T47D (cell line): Measurements from ENCODE around the gene PLCL2.
A peak's percentile ranks its signal among the peaks of the same experiment; 100 is the strongest.
"Not testable (repeated sequence)": the region's sequence is repeated elsewhere in the genome, so short reads cannot be mapped to it uniquely, and the experiment has no call there.

Source experiments
- DNase-seq, 2 experiments: peaks; one replicate each; pipeline versions ENCODE4 v3.0.0 to v3.0.0-alpha.2; 2011 to 2012; ENCODE audit warnings: low read depth in 1 of 2, low spot score in 1 of 2
- JUND ChIP-seq: IDR thresholded peaks from 2 replicates; pipeline ENCODE4 v1.6.1; 2012; ENCODE audit warnings: low read depth
- in situ Hi-C: cut with HindIII; loops from 2 replicates; pipeline ENCODE4 v1.10.0; 2016; ENCODE audit warnings: low sequenced_read_pairs, low pct_unique_long_range_greater_than_20kb

Gene PLCL2

GRCh38 chr3:16940769-16941700 is 56.3 kb downstream of the PLCL2 start:
- in situ Hi-C loops: no loop called here
- DNase-seq: no peak
- no peak for TF ChIP-seq JUND

GRCh38 chr3:16942955-16943354 is 58.2 kb downstream of the PLCL2 start:
- no peak for DNase-seq
- in situ Hi-C loops: no loop called here
- TF ChIP-seq JUND: no peak

- DNase-seq: no peak
- in situ Hi-C loops: no loop called here
These were observed 59.1 kb downstream of the PLCL2 start for GRCh38 chr3:16943857-16944256.

GRCh38 chr3:16944356-16944755 is 59.6 kb downstream of the PLCL2 start:
- in situ Hi-C loops: no loop called here

More at GRCh38 chr3:16943857-16944256, 59.1 kb downstream of the PLCL2 start:
- TF ChIP-seq JUND: no peak

GRCh38 chr3:16945330-16945729 is 60.6 kb downstream of the PLCL2 start:
- no peak for TF ChIP-seq JUND
- in situ Hi-C loops: no loop called here
- peak in 1 of 2 experiments; percentile 25 for DNase-seq

More at GRCh38 chr3:16944356-16944755, 59.6 kb downstream of the PLCL2 start:
- DNase-seq: no peak
- TF ChIP-seq JUND: no peak

- in situ Hi-C loops: no loop called here
- TF ChIP-seq JUND: no peak
- no peak for DNase-seq
These were observed 65.5 kb downstream of the PLCL2 start for GRCh38 chr3:16950282-16950681.

- in situ Hi-C loops: no loop called here
- no peak for TF ChIP-seq JUND
These were observed 66.1 kb downstream of the PLCL2 start for GRCh38 chr3:16950845-16951244.

GRCh38 chr3:16957852-16958251 is 73.1 kb downstream of the PLCL2 start:
- in situ Hi-C loops: not testable (repeated sequence)

More at GRCh38 chr3:16950845-16951244, 66.1 kb downstream of the PLCL2 start:
- DNase-seq: no peak

GRCh38 chr3:16960125-16960524 is 75.4 kb downstream of the PLCL2 start:
- TF ChIP-seq JUND: no peak
- in situ Hi-C loops: no loop called here
- DNase-seq: no peak

More at GRCh38 chr3:16957852-16958251, 73.1 kb downstream of the PLCL2 start:
- not testable (repeated sequence) for DNase-seq

- no peak for TF ChIP-seq JUND
- in situ Hi-C loops: no loop called here
- DNase-seq: no peak
These were observed 77.0 kb downstream of the PLCL2 start for GRCh38 chr3:16961621-16962205.

GRCh38 chr3:16975083-16975482 is 90.3 kb downstream of the PLCL2 start:
- DNase-seq: no peak
- in situ Hi-C loops: no loop called here
- TF ChIP-seq JUND: no peak

- in situ Hi-C loops: no loop called here
- TF ChIP-seq JUND: no peak
- no peak for DNase-seq
These were observed 93.6 kb downstream of the PLCL2 start for GRCh38 chr3:16978234-16978920.

- no peak for DNase-seq
- TF ChIP-seq JUND: no peak
- in situ Hi-C loops: no loop called here
These were observed 94.1 kb downstream of the PLCL2 start for GRCh38 chr3:16978921-16979271.

- DNase-seq, in situ Hi-C loops: not testable (repeated sequence)
These were observed 95.2 kb downstream of the PLCL2 start for GRCh38 chr3:16979769-16980515.

- in situ Hi-C loops, DNase-seq: not testable (repeated sequence)
These were observed 95.8 kb downstream of the PLCL2 start for GRCh38 chr3:16980526-16980925.
